Activated CD4-positive, alpha-beta T cell treated with anti-CD3 and anti-CD28 coated beads, Interleukin-2, Interleukin-6, amounts not matched to agents 100 ng/mL and 50 ng/mL, durations not matched to agents 16 hours and 8 hours (primary cell): ENCODE measurements around the gene CTPS2.

Experiments
- DNase-seq: peaks from one replicate; pipeline ENCODE4 v3.0.0-alpha.2; 2020

CTPS2 gene

GRCh38 chrX:16711893-16712547 is 449 bp downstream of the CTPS2 start:
- DNase-seq = no peak

GRCh38 chrX:16711219-16711811 is 1.2 kb downstream of the CTPS2 start:
- no peak for DNase-seq

GRCh38 chrX:16708016-16708415 is 4.5 kb downstream of the CTPS2 start:
- DNase-seq = no peak

GRCh38 chrX:16705370-16705769 is 7.1 kb downstream of the CTPS2 start:
- DNase-seq = no peak

GRCh38 chrX:16702700-16703599 is 9.5 kb downstream of the CTPS2 start:
- DNase-seq = no peak

GRCh38 chrX:16700734-16701133 is 11.7 kb downstream of the CTPS2 start:
- DNase-seq = no peak

GRCh38 chrX:16699389-16699788 is 13.1 kb downstream of the CTPS2 start:
- no peak for DNase-seq

GRCh38 chrX:16696956-16697355 is 15.5 kb downstream of the CTPS2 start:
- DNase-seq = no peak

- DNase-seq = peak; percentile 73
Observed at GRCh38 chrX:16695079-16695676, 17.3 kb downstream of the CTPS2 start.

- no peak for DNase-seq
Observed at GRCh38 chrX:16687514-16687913, 25.0 kb downstream of the CTPS2 start.

GRCh38 chrX:16683007-16683664 is 29.3 kb downstream of the CTPS2 start:
- DNase-seq = no peak

GRCh38 chrX:16678689-16679088 is 33.8 kb downstream of the CTPS2 start:
- no peak for DNase-seq

- peak; percentile 25 for DNase-seq
Observed at GRCh38 chrX:16671005-16671404, 41.5 kb downstream of the CTPS2 start.

- no peak for DNase-seq
Observed at GRCh38 chrX:16666541-16666940, 45.9 kb downstream of the CTPS2 start.

- no peak for DNase-seq
Observed at GRCh38 chrX:16665089-16665488, 47.4 kb downstream of the CTPS2 start.

- no peak for DNase-seq
Observed at GRCh38 chrX:16664626-16665025, 47.8 kb downstream of the CTPS2 start.

- no peak for DNase-seq
Observed at GRCh38 chrX:16664074-16664473, 48.4 kb downstream of the CTPS2 start.

- no peak for DNase-seq
Observed at GRCh38 chrX:16662402-16662801, 50.1 kb downstream of the CTPS2 start.

GRCh38 chrX:16661495-16661894 is 51.0 kb downstream of the CTPS2 start:
- no peak for DNase-seq

GRCh38 chrX:16659321-16659720 is 53.1 kb downstream of the CTPS2 start:
- DNase-seq = no peak

- DNase-seq = no peak
Observed at GRCh38 chrX:16658284-16658683, 54.2 kb downstream of the CTPS2 start.

- no peak for DNase-seq
Observed at GRCh38 chrX:16654093-16654492, 58.4 kb downstream of the CTPS2 start.

- DNase-seq = no peak
Observed at GRCh38 chrX:16653424-16653823, 59.0 kb downstream of the CTPS2 start.
